ENCODE measurements around the gene TBC1D5.
"Not testable (repeated sequence)": the region's sequence is repeated elsewhere in the genome, so short reads cannot be mapped to it uniquely, and the experiment has no call there.

TBC1D5 gene

GRCh38 chr3:17648630-17649355 is 93.6 kb downstream of the TBC1D5 start:
- not testable (repeated sequence) for DNase-seq (ENCODE audit: low read depth in 2 of 2)

GRCh38 chr3:17645074-17645698 is 97.2 kb downstream of the TBC1D5 start:
- DNase-seq (ENCODE audit: low read depth in 2 of 2), result no peak

GRCh38 chr3:17643691-17644090 is 98.7 kb downstream of the TBC1D5 start:
- no peak for DNase-seq (ENCODE audit: low read depth in 2 of 2)

GRCh38 chr3:17642474-17642873 is 100.0 kb downstream of the TBC1D5 start:
- DNase-seq (ENCODE audit: low read depth in 2 of 2), result no peak

GRCh38 chr3:17640466-17640865 is 102.0 kb downstream of the TBC1D5 start:
- DNase-seq (ENCODE audit: low read depth in 2 of 2), result no peak

GRCh38 chr3:17639765-17640164 is 102.7 kb downstream of the TBC1D5 start:
- no peak for DNase-seq (ENCODE audit: low read depth in 2 of 2)

- DNase-seq (ENCODE audit: low read depth in 2 of 2), result no peak
These were observed 103.2 kb downstream of the TBC1D5 start for GRCh38 chr3:17639257-17639656.

GRCh38 chr3:17638356-17638755 is 104.1 kb downstream of the TBC1D5 start:
- no peak for DNase-seq (ENCODE audit: low read depth in 2 of 2)

GRCh38 chr3:17635675-17636074 is 106.8 kb downstream of the TBC1D5 start:
- not testable (repeated sequence) for DNase-seq (ENCODE audit: low read depth in 2 of 2)

- DNase-seq (ENCODE audit: low read depth in 2 of 2), result no peak
These were observed 107.5 kb downstream of the TBC1D5 start for GRCh38 chr3:17634964-17635363.

- no peak for DNase-seq (ENCODE audit: low read depth in 2 of 2)
These were observed 108.2 kb downstream of the TBC1D5 start for GRCh38 chr3:17634201-17634600.

GRCh38 chr3:17632401-17633100 is 109.9 kb downstream of the TBC1D5 start:
- no peak for DNase-seq (ENCODE audit: low read depth in 2 of 2)

GRCh38 chr3:17631609-17632008 is 110.8 kb downstream of the TBC1D5 start:
- no peak for DNase-seq (ENCODE audit: low read depth in 2 of 2)

GRCh38 chr3:17629400-17629799 is 113.0 kb downstream of the TBC1D5 start:
- no peak for DNase-seq (ENCODE audit: low read depth in 2 of 2)

- no peak for DNase-seq (ENCODE audit: low read depth in 2 of 2)
These were observed 116.0 kb downstream of the TBC1D5 start for GRCh38 chr3:17626395-17626794.

- DNase-seq (ENCODE audit: low read depth in 2 of 2), result no peak
These were observed 117.3 kb downstream of the TBC1D5 start for GRCh38 chr3:17625133-17625532.

- DNase-seq (ENCODE audit: low read depth in 2 of 2), result no peak
These were observed 119.0 kb downstream of the TBC1D5 start for GRCh38 chr3:17623464-17623863.

GRCh38 chr3:17619968-17620367 is 122.5 kb downstream of the TBC1D5 start:
- DNase-seq (ENCODE audit: low read depth in 2 of 2), result no peak

GRCh38 chr3:17613017-17613416 is 129.4 kb downstream of the TBC1D5 start:
- DNase-seq (ENCODE audit: low read depth in 2 of 2), result not testable (repeated sequence)

GRCh38 chr3:17607905-17608304 is 134.5 kb downstream of the TBC1D5 start:
- DNase-seq (ENCODE audit: low read depth in 2 of 2), result no peak

- no peak for DNase-seq (ENCODE audit: low read depth in 2 of 2)
These were observed 136.5 kb downstream of the TBC1D5 start for GRCh38 chr3:17605934-17606333.

GRCh38 chr3:17605032-17605431 is 137.4 kb downstream of the TBC1D5 start:
- DNase-seq (ENCODE audit: low read depth in 2 of 2), result no peak

GRCh38 chr3:17602126-17602525 is 140.3 kb downstream of the TBC1D5 start:
- no peak for DNase-seq (ENCODE audit: low read depth in 2 of 2)
